HUES64 (cell line): ENCODE results near the gene TMEM63B.

ENCODE experiments used
- H3K27ac ChIP-seq: 2 replicates; pipeline ENCODE4 v1.7.0; 2013; ENCODE audit warnings: low read depth, low read length, inconsistent platforms
- H3K27me3 ChIP-seq: 2 replicates; pipeline ENCODE4 v1.6.1; 2013; ENCODE audit warnings: mild to moderate bottlenecking, low read length; ENCODE audit not compliant: insufficient read depth
- H3K36me3 ChIP-seq: 2 replicates; pipeline ENCODE4 v1.6.1; 2013; ENCODE audit warnings: mild to moderate bottlenecking, low read length; ENCODE audit not compliant: insufficient read depth
- H3K4me1 ChIP-seq: 2 replicates; pipeline ENCODE4 v1.6.1; 2013; ENCODE audit warnings: mild to moderate bottlenecking, low read length, moderate library complexity; ENCODE audit not compliant: insufficient read depth
- H3K4me3 ChIP-seq: 2 replicates; pipeline ENCODE4 v1.5.1; 2013; ENCODE audit warnings: mild to moderate bottlenecking, low read length, moderate library complexity
- H3K9ac ChIP-seq: 2 replicates; pipeline ENCODE4 v1.6.1; 2013; ENCODE audit warnings: mild to moderate bottlenecking, low read depth, low read length
- H3K9me3 ChIP-seq: 2 replicates; pipeline ENCODE4 v1.6.1; 2013; ENCODE audit warnings: low read depth, low read length; ENCODE audit not compliant: insufficient read depth
- WGBS: fragments of 150-250, 120-280 bp; methylation state at CpG from one replicate; pipeline ENCODE4 v1.1.7; 2013; ENCODE audit warnings: missing lambda C conversion rate; 5-methylcytosine and 5-hydroxymethylcytosine counted together

Gene TMEM63B

DNA sequence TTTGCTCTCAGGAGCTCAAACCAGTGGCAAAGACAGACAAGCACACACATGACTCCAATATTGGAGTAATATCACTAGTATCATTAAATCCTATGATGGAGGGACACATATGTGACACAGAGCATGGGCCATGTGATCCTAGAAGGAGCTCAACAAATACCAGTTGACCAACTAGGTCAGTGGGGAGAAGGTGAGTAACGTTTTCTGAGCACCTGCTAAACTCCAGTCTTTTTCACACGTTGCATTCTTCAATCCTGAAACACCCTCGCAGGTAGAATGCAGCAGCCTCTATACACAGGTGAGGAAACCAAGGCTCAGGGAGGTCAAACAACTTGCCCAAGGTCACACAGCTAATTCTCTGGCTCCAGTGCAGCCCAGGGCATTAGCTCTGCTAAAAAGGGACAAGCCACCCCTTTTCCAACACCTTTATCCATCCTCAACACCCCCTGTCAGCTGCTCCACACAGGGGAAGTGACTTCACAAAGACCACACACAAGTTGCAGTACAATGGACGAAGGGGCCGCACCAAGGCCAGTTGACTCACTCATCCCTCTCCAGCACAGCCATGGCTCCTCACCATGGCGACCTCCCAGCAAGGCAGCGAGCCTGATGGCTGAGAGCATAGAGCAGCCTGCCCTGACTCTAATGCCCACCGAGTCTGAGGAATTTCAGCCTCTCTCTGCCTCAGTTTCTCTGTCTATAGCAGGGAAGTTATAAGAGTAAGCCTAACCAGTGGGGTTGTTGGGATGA lies 35.7 kb downstream of the TMEM63B start:
- 80% methylated on average over 8 of the region's 8 CpGs for WGBS
- H3K4me3 ChIP-seq = no peak overlapping the region
- no peaks in the 10 kb centered on the region for H3K36me3 ChIP-seq
- no peaks in the 10 kb centered on the region for H3K9me3 ChIP-seq
- no peak overlapping the region for H3K9ac ChIP-seq
- H3K27ac ChIP-seq = no peak overlapping the region
- no peaks in the 10 kb centered on the region for H3K27me3 ChIP-seq
- H3K4me1 ChIP-seq = peaks cover 16% of the 10 kb centered on the region

DNA sequence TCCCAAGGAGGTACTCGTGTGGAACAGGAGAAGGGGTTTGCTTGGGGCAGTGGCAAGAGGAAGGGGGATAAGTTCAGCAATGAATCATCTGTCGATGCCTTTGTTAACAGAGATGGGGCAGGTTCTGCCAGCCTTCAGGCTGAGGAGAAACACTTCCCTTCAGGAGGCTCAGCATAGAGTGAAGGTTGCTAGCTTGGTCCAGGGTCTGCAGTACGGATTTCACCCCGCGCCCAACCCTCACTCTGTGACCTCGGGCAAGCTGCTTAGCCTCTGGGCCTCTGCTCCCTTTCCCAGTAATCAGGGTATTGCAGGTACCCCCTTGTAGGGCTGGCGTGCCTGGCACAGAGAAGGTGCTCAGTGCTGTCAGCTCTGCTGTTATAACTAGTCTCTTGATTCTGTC lies 38.8 kb downstream of the TMEM63B start:
- WGBS = 76% methylated on average over 7 of the region's 7 CpGs
- H3K36me3 ChIP-seq = no peaks in the 10 kb centered on the region
- H3K4me3 ChIP-seq = no peak overlapping the region
- H3K9me3 ChIP-seq = no peaks in the 10 kb centered on the region
- peaks cover 16% of the 10 kb centered on the region for H3K4me1 ChIP-seq
- peak overlapping the region; percentile 23; the same call in 1 of the 2 replicates for H3K27ac ChIP-seq
- no peak overlapping the region for H3K9ac ChIP-seq
- H3K27me3 ChIP-seq = no peaks in the 10 kb centered on the region

DNA sequence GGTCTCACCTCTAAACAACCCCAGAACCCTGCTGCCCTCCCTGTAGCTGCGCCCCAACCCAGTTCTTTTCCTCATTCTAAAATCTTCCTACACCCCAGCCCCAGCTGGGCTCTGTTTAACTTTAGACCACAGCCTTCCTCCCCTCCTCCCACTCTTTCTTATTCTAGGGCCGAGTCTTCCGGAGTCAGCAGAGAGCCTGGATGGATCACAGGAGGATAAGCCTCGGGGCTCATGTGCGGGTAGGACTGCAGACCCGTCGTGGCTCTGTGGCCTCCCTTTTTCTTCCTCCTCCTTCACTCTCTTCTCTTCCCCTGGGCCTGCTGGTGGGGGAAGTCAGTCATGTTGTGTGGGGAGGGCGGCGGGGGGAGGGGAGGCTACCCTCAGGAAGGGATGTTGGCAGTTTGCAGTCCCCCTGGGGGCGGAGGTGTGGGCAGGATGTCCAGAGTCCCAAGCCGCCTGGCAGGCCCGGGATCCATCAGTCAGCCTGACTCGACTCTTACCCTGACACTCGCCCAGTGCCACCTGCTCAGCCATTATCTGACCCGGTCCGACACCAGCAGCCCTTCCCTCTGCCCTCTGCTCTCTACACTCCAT lies 39.3 kb downstream of the TMEM63B start:
- WGBS = 24% methylated on average over 16 of the region's 16 CpGs
- Histone ChIP-seq H3K9ac (no peak overlapping the region), H3K36me3 (no peaks in the 10 kb centered on the region), H3K4me1 (peaks cover 16% of the 10 kb centered on the region), H3K9me3 (no peaks in the 10 kb centered on the region), H3K27me3 (no peaks in the 10 kb centered on the region), H3K4me3 (no peak overlapping the region), H3K27ac (peak overlapping the region; percentile 38; the same call in 1 of the 2 replicates)

DNA sequence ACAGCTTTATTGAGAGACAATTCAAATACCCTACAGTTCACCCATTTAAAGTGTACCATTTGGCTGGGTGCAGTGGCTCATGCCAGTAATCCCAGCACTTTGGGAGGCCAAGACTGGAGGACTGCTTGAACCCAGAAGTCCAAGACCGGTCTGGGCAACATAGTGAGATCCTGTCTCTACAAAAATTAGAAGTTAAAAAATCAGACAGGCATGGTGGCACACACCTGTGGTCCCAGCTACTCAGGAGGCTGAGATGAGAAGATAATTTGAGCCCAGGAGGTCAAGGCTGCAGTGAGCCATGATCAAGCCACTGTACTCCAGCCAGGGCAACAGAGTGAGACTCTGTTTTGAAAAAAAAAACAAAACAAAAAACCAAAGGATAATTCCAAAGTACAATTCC lies 40.2 kb downstream of the TMEM63B start:
- H3K27ac ChIP-seq = no peak overlapping the region
- 97% methylated on average over 1 of the region's 1 CpG for WGBS

DNA sequence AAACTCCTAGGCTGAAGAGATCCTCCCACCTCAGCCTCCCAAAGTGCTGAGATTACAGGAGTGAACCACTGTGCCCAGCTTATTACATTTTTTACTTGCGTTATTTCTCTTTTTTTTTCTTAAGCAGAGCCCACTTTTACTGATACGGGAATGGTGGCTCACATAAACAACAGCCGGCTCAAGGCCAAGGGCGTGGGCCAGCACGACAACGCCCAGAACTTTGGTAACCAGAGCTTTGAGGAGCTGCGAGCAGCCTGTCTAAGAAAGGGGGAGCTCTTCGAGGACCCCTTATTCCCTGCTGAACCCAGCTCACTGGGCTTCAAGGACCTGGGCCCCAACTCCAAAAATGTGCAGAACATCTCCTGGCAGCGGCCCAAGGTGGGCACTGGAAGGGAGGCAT lies 41.8 kb downstream of the TMEM63B start:
- Histone ChIP-seq H3K27me3 (no peaks in the 10 kb centered on the region), H3K9me3 (no peaks in the 10 kb centered on the region), H3K27ac (no peak overlapping the region), H3K36me3 (no peaks in the 10 kb centered on the region), H3K9ac (no peak overlapping the region), H3K4me3 (no peak overlapping the region), H3K4me1 (peaks cover 11% of the 10 kb centered on the region)
- WGBS = 92% methylated on average over 9 of the region's 9 CpGs

More for the DNA sequence above, 40.2 kb downstream of the TMEM63B start:
- no peaks in the 10 kb centered on the region for H3K27me3 ChIP-seq
- H3K9me3 ChIP-seq = no peaks in the 10 kb centered on the region
- peaks cover 16% of the 10 kb centered on the region for H3K4me1 ChIP-seq
- H3K4me3 ChIP-seq = no peak overlapping the region
- H3K9ac ChIP-seq = no peak overlapping the region
- H3K36me3 ChIP-seq = no peaks in the 10 kb centered on the region

DNA sequence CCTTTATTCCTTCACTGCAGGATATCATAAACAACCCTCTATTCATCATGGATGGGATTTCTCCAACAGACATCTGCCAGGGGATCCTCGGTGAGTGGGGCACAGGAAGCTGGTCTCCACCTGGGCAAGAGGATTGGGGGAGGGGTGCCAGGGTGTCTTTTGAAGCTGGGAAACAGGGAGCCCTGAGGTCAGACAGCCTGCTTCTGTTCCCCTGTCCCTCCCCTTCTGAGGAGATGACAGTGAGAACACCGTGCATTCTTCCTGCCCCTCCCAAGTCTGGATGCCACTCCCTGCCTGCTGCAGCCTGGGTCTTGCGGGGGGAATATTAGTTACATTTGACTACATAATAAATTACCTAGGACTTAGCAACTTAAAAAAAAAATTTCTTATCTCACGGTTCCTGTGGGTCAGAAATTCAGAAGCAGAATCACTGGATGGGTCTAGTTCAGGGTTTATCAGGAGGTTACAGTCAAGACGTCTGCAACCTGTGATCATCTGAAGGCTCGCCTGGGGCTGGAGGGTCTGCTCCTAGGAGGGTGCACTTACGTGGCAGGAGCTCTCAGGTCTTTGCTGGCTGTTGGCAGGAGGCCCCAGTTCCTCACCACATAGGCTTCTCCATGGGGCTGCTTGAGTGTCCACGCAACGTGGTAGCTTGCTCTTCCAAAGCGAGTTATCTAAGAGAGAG lies 42.7 kb downstream of the TMEM63B start:
- no peak overlapping the region for H3K4me3 ChIP-seq
- no peaks in the 10 kb centered on the region for H3K27me3 ChIP-seq
- no peak overlapping the region for H3K9ac ChIP-seq
- WGBS = 83% methylated on average over 9 of the region's 10 CpGs
- H3K4me1 ChIP-seq = peaks cover 11% of the 10 kb centered on the region
- no peak overlapping the region for H3K27ac ChIP-seq
- H3K9me3 ChIP-seq = no peaks in the 10 kb centered on the region
- H3K36me3 ChIP-seq = no peaks in the 10 kb centered on the region

DNA sequence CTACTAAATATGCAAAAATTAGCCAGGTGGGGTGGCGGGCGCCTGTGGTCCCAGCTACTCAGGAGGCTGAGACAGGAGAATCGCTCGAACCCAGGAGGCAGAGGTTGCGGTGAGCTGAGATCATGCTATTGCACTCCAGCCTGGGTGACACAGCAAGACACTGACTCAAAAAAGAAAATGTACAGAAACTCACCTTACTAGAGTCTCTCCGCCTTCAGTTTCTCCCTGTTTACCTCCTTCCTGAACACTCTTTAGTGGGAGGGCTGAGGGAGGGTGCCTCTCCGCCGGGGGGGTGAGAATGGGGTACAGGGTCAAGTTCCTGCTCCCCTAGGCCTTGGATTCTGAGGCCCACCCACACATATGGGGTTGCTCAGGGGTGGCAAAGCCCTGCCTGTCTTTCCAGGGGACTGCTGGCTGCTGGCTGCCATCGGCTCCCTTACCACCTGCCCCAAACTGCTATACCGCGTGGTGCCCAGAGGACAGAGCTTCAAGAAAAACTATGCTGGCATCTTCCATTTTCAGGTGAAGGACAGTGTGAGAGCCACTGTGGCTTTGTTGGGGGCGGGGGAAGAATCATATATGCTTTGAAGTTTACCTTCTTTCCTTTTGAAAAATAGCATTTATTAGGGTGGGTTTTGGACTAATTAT lies 44.7 kb downstream of the TMEM63B start:
- H3K9ac ChIP-seq = no peak overlapping the region
- no peaks in the 10 kb centered on the region for H3K36me3 ChIP-seq
- 88% methylated on average over 11 of the region's 12 CpGs for WGBS
- no peak overlapping the region for H3K27ac ChIP-seq
- H3K4me3 ChIP-seq = no peak overlapping the region
- no peaks in the 10 kb centered on the region for H3K9me3 ChIP-seq
- H3K4me1 ChIP-seq = peaks cover 1% of the 10 kb centered on the region; the same call in 1 of the 2 replicates
- no peaks in the 10 kb centered on the region for H3K27me3 ChIP-seq

DNA sequence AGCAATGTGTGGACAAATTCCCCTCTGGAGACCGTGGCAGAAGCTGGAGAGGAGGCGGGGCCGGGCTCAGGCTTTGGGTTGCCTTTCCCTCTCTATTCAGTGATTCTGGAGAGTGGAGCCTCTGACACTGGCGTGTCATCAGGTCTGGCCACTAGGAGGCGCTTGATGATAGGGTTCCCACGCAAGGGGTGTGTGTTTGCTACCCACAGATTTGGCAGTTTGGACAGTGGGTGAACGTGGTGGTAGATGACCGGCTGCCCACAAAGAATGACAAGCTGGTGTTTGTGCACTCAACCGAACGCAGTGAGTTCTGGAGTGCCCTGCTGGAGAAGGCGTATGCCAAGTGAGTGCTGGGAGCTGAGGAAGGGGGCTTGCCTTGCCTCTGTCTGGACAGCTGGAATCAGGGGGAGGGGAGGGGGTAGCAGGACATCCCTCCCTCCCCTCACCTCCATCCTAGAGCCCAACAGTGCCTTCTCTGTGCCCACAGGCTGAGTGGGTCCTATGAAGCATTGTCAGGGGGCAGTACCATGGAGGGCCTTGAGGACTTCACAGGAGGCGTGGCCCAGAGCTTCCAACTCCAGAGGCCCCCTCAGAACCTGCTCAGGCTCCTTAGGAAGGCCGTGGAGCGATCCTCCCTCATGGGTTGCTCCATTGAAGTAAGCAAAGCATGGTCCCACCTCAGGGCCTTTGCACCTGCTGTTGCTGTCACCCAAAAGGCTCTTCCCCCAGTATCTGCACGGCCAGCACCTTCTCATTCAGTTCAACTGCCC lies 45.6 kb downstream of the TMEM63B start:
- no peaks in the 10 kb centered on the region for H3K27me3 ChIP-seq
- 37% methylated on average over 15 of the region's 15 CpGs for WGBS
- H3K9ac ChIP-seq = no peak overlapping the region

DNA sequence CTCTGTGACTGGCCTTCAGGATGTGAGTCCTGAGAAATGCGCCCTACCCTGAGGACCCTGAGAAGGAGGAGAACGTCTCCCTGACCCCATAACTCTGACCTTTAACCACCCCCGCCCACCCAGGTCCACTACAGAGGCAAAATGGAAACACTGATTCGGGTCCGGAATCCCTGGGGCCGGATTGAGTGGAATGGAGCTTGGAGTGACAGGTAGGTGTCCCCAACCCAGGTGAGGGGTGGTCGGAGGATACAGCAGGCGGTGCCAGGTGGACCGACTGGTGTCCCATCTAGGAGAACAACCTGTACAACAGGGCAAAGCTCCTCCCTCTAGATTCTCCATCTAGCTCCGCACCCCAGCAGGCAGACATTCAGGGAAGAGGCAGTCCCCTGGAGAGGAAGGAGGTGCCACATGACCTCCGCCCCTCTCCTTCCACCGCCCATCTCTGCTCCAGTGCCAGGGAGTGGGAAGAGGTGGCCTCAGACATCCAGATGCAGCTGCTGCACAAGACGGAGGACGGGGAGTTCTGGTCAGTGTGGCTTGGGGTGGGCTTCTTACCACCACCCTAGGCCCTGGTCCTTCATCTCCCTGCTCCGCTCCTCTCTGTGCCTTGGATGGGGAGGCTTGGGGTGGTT lies 48.9 kb downstream of the TMEM63B start:
- H3K36me3 ChIP-seq = no peaks in the 10 kb centered on the region

More for the DNA sequence above, 45.6 kb downstream of the TMEM63B start:
- Histone ChIP-seq H3K4me1 (no peaks in the 10 kb centered on the region), H3K36me3 (no peaks in the 10 kb centered on the region), H3K27ac (no peak overlapping the region), H3K4me3 (no peak overlapping the region), H3K9me3 (no peaks in the 10 kb centered on the region)

DNA sequence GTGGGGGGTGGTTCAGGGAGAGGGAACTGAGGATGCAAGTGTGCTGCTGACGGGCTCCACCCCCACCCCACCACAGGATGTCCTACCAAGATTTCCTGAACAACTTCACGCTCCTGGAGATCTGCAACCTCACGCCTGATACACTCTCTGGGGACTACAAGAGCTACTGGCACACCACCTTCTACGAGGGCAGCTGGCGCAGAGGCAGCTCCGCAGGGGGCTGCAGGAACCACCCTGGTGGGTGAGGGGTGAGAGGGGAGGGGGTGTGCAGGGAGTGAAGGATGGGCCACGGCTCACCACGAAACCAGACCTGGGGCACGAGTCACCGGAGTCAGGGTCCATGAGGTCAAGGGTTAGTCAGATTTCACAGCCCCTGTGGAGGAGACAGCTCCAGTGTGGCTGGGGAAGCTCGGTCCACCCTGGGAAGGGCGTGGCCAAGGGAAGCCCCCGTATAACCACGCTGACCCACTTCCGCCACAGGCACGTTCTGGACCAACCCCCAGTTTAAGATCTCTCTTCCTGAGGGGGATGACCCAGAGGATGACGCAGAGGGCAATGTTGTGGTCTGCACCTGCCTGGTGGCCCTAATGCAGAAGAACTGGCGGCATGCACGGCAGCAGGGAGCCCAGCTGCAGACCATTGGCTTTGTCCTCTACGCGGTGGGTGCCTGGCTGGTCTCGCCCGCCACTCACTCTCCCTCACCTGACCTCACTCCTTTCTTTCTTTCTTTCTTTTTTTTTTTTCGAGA lies 49.6 kb downstream of the TMEM63B start:
- Histone ChIP-seq H3K27me3 (no peaks in the 10 kb centered on the region), H3K27ac (no peak overlapping the region), H3K36me3 (no peaks in the 10 kb centered on the region), H3K4me3 (no peak overlapping the region), H3K9ac (no peak overlapping the region), H3K9me3 (no peaks in the 10 kb centered on the region), H3K4me1 (no peaks in the 10 kb centered on the region)
- 87% methylated on average over 24 of the region's 24 CpGs for WGBS

More for the DNA sequence above, 48.9 kb downstream of the TMEM63B start:
- H3K27ac ChIP-seq = no peak overlapping the region
- no peak overlapping the region for H3K4me3 ChIP-seq
- WGBS = 87% methylated on average over 13 of the region's 15 CpGs
- no peak overlapping the region for H3K9ac ChIP-seq
- H3K4me1 ChIP-seq = no peaks in the 10 kb centered on the region
- no peaks in the 10 kb centered on the region for H3K9me3 ChIP-seq
- no peaks in the 10 kb centered on the region for H3K27me3 ChIP-seq
